AG10803 (cell line): ENCODE measurements around the gene TTC3.
"Not testable (repeated sequence)": the region's sequence is repeated elsewhere in the genome, so short reads cannot be mapped to it uniquely, and the experiment has no call there.

Experiments
- DNase-seq: peaks from one replicate; pipeline ENCODE4 v3.0.0; 2010; ENCODE audit warnings: low read depth
- H3K4me3 ChIP-seq: 2 replicates; pipeline ENCODE4 v1.5.1; 2011; ENCODE audit warnings: mild to moderate bottlenecking, low read length, control low read depth
- CTCF ChIP-seq: conservative IDR thresholded peaks from 2 replicates; pipeline ENCODE4 v1.5.1; 2011; ENCODE audit warnings: mild to moderate bottlenecking, low read length, control low read depth, inconsistent platforms

TTC3 gene

DNA sequence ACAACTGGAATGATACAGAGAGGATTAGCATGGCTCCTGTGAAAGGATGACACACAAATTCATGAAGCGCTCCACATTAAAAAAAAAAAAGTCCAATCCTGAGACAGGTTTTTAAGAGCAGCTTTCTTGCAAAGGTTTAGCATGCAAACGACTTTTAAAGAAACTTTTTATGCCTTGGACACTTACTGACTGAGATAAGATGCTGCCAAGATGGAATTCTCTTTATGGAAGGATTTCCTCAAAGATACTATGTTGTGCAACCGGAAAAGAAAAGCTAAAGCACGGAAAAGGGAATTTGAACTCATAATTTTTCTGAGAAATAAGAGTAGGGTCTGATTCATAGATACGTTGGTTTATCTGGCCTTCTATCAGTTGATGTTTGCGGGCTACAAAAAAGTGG, 27.5 kb upstream of the TTC3 start:
- no peak for TF ChIP-seq CTCF
- no peak overlapping the region for H3K4me3 ChIP-seq
- no peak for DNase-seq

GRCh38 chr21:37047079-37047478, 26.0 kb upstream of the TTC3 start:
- DNase-seq = no peak
- H3K4me3 ChIP-seq = no peak overlapping the region
- no peak for TF ChIP-seq CTCF

GRCh38 chr21:37049741-37050140, 23.3 kb upstream of the TTC3 start:
- DNase-seq, H3K4me3 ChIP-seq: not testable (repeated sequence)

- TF ChIP-seq CTCF = no peak
- no peak for DNase-seq
- no peak overlapping the region for H3K4me3 ChIP-seq
Observed at GRCh38 chr21:37055271-37055855, 17.7 kb upstream of the TTC3 start.

GRCh38 chr21:37057614-37058013, 15.4 kb upstream of the TTC3 start:
- H3K4me3 ChIP-seq = no peak overlapping the region
- no peak for TF ChIP-seq CTCF
- no peak for DNase-seq

DNA sequence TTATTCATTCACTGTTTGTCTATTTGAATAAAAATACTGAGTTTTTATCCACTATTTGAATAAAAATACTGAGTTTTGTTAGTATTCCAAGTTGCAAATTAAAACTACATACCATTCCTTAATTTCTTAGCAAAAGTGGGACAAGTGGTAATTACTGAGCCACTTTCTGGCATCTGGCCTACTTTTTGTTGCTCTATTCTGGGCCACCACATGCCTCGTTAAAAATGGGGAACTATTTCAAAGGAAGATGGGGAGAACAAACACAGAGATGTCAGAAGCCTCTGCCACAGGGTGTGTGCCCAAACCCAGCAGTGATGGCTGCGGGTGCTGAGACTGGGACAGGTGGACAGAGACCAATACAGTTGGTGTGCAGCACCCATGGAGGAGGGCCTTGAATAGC, 14.8 kb upstream of the TTC3 start:
- H3K4me3 ChIP-seq = no peak overlapping the region
- DNase-seq = no peak
- TF ChIP-seq CTCF = no peak

- DNase-seq = no peak
- TF ChIP-seq CTCF = no peak
Observed at GRCh38 chr21:37059181-37059580, 13.9 kb upstream of the TTC3 start.

DNA sequence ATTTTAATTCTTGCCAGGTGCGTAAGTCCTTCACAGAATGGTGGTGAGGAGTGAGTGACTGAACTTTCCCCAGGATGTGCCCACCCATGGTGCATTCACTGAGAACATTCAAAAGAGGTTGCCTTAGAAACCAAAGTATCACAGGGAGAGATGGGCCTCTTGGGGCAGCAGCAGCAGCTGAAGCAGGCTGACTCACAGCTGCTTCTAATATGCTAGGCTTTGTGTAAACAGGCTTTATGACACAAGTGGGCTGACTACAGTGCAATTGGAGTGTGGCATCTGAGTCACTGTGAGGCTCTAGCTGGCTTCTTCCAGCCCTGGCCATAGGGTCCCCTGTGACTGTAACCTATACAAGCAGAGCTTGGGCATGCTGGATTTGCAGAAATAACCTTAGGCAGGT, 12.8 kb upstream of the TTC3 start:
- TF ChIP-seq CTCF = peak; percentile 40
- no peak overlapping the region for H3K4me3 ChIP-seq
- peak; percentile 93 for DNase-seq

More at GRCh38 chr21:37059181-37059580, 13.9 kb upstream of the TTC3 start:
- H3K4me3 ChIP-seq = no peak overlapping the region
